NOMO-1 treated with dmso at 0.1 percent for 144 hours (cell line): Measurements from ENCODE around the gene POLA1.

Experiments used
- DNase-seq: peaks from one replicate; lab custom pipeline; 2025; ENCODE audit not compliant: unreplicated experiment; lab: John Stamatoyannopoulos, UW

The POLA1 gene

GRCh38 chrX:24874604-24875247 is 181.0 kb downstream of the POLA1 start:
- DNase-seq, result no peak

- no peak for DNase-seq
These were observed 183.0 kb downstream of the POLA1 start for GRCh38 chrX:24876530-24877287.

GRCh38 chrX:24877288-24877664 is 183.6 kb downstream of the POLA1 start:
- DNase-seq, result no peak

GRCh38 chrX:24877854-24878650 is 184.3 kb downstream of the POLA1 start:
- DNase-seq, result no peak

- no peak for DNase-seq
These were observed 186.0 kb downstream of the POLA1 start for GRCh38 chrX:24879679-24880078.

- no peak for DNase-seq
These were observed 193.2 kb downstream of the POLA1 start for GRCh38 chrX:24886916-24887315.

GRCh38 chrX:24890677-24891076 is 197.0 kb downstream of the POLA1 start:
- DNase-seq, result no peak

GRCh38 chrX:24899391-24899790 is 205.7 kb downstream of the POLA1 start:
- DNase-seq, result no peak

GRCh38 chrX:24900234-24900633 is 206.5 kb downstream of the POLA1 start:
- no peak for DNase-seq

GRCh38 chrX:24902806-24903205 is 209.1 kb downstream of the POLA1 start:
- no peak for DNase-seq

- no peak for DNase-seq
These were observed 225.0 kb downstream of the POLA1 start for GRCh38 chrX:24918715-24919114.

- no peak for DNase-seq
These were observed 227.1 kb downstream of the POLA1 start for GRCh38 chrX:24920769-24921168.

GRCh38 chrX:24925430-24925829 is 231.7 kb downstream of the POLA1 start:
- no peak for DNase-seq

GRCh38 chrX:24927372-24927771 is 233.7 kb downstream of the POLA1 start:
- DNase-seq, result no peak

GRCh38 chrX:24928114-24928513 is 234.4 kb downstream of the POLA1 start:
- DNase-seq, result no peak

GRCh38 chrX:24934279-24934678 is 240.6 kb downstream of the POLA1 start:
- no peak for DNase-seq

- no peak for DNase-seq
These were observed 251.3 kb downstream of the POLA1 start for GRCh38 chrX:24945009-24945408.

- no peak for DNase-seq
These were observed 252.7 kb downstream of the POLA1 start for GRCh38 chrX:24946369-24946768.

GRCh38 chrX:24954732-24955131 is 261.0 kb downstream of the POLA1 start:
- DNase-seq, result no peak

GRCh38 chrX:24955372-24955930 is 261.7 kb downstream of the POLA1 start:
- DNase-seq, result no peak

- DNase-seq, result no peak
These were observed 263.1 kb downstream of the POLA1 start for GRCh38 chrX:24956828-24957227.

GRCh38 chrX:24961809-24962208 is 268.1 kb downstream of the POLA1 start:
- no peak for DNase-seq
